Lower leg skin (tissue), 4 donors: ENCODE results near the gene CCDC120. TPM values are rescaled to one million over a fixed set of nuclear protein-coding genes. Genes with fewer than 3 reads are reported as not detected.

Source experiments
- DNase-seq, 2 donors: peaks; one replicate each; pipeline ENCODE4 v3.0.0-alpha.2; 2019; ENCODE audit warnings: low spot score in 2 of 2
- H3K4me3 ChIP-seq: fragments of 200-600 bp; sonication (generic); 2 replicates; pipeline ENCODE4 v1.5.1; 2017; ENCODE audit warnings: mild to moderate bottlenecking, low read depth; ENCODE audit not compliant: poor library complexity, severe bottlenecking
- POLR2A ChIP-seq, 2 donors: fragments of 450-650 bp; IDR thresholded peaks; one replicate each; pipeline ENCODE4 v1.6.1; 2016 to 2017; ENCODE audit warnings: antibody characterized with exemption in 2 of 2, mild to moderate bottlenecking in 1 of 2, moderate library complexity in 1 of 2
- WGBS, 2 donors: methylation state at CpG; one replicate each; pipeline ENCODE4 v1.1.5; 2018; 5-methylcytosine and 5-hydroxymethylcytosine counted together
- intact Hi-C: fragments of 100-400 bp; cut with DNase I; formaldehyde crosslinking; loops from one replicate; pipeline ENCODE4 v1.15.0; 2023; ENCODE audit warnings: low total_unique reads
- total RNA-seq, 4 donors: library from RNA; depleted of rRNA; stranded (reverse); fragments of >200 nt; gene quantifications; one replicate each; pipeline ENCODE4 v1.1.0, GENCODE V29; 2016
- TF ChIP-seq, protein P1 (sequence below), 3 donors: fragments of 450-650 bp; IDR thresholded peaks; one replicate each; pipeline ENCODE4 v1.5.1; 2016; ENCODE audit warnings: antibody characterized with exemption in 3 of 3, mild to moderate bottlenecking in 3 of 3, moderate library complexity in 2 of 3

Gene CCDC120
- total RNA-seq, 4 donors from 2014 or later = 33.7 to 51.9 (median 36.0) TPM

DNA sequence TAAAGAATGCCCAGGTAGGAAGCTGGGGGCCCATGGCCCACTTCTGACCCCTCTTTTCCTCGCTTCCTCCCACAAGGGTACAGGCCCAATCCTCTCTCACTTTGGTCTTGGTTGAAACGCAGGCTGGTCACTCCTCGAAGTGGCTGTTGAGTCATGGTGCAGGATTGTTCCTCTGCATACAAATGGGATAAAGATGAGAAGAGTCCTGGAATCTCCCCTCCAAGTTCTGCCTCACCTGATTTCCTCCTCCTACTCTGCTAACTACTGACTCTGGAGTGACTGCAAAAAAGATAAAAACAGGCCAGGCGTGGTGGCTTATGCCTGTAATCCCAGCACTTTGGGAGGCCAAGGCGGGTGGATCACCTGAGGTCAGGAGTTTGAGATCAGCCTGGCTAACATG, 19.1 kb downstream of the CCDC120 start:
- TF ChIP-seq, protein P1, sequence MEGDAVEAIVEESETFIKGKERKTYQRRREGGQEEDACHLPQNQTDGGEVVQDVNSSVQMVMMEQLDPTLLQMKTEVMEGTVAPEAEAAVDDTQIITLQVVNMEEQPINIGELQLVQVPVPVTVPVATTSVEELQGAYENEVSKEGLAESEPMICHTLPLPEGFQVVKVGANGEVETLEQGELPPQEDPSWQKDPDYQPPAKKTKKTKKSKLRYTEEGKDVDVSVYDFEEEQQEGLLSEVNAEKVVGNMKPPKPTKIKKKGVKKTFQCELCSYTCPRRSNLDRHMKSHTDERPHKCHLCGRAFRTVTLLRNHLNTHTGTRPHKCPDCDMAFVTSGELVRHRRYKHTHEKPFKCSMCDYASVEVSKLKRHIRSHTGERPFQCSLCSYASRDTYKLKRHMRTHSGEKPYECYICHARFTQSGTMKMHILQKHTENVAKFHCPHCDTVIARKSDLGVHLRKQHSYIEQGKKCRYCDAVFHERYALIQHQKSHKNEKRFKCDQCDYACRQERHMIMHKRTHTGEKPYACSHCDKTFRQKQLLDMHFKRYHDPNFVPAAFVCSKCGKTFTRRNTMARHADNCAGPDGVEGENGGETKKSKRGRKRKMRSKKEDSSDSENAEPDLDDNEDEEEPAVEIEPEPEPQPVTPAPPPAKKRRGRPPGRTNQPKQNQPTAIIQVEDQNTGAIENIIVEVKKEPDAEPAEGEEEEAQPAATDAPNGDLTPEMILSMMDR (IDR thresholded peaks at IDR 0.05) = no peak
- TF ChIP-seq POLR2A (IDR thresholded peaks at IDR 0.05) = no peak
- intact Hi-C loops = no loop called here
- H3K4me3 ChIP-seq = no peak overlapping the region
- WGBS, 2 donors = 79 to 80% methylated on average over 5 of the region's 5 CpGs
- no peak for DNase-seq

DNA sequence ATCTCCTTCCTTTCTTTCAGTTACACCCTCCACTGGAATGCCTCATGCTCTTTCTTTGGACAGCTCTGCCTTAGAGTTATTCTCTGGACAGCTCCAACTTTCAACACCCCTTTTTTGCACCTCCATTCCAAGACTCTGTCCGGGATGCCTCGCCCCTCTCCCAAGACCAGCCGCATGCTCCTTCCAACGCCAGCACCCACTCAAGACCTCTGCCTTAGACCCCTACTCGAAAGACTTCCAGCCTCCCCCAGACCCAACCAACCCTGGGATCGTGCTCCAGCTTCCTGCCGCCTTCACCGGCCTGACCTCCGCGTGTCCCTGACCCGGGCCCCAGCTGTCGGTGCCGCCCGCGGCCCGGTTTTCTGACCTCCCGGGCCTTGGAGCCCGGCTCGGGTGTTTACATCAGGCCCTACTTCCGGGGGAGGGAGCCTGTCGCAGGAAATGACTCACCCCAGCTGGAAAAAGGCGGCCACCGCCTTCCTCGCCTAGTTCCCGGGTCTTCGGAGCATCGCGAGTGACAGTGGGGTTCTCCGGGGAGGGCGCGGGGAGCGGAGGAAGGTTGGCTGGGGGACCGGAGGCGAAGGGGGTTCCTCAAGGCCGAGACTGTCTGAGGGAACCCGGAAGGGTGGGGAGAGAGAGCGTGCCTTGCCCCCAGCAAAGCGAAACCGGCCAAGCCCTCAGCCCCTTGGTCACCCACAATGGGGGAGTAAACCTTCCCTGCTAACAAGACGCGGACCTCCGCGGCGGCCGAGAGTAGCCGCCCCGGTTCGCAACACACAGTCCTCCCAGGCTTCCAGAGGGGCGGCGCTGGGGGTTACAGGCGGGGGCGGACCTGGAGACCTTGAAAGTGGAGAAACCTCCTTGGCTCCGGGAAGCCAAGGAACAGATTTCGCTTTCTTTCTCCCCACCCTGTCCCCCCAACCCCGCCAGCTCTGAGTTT, 21.0 kb downstream of the CCDC120 start, which contains the start of gene WDR45:
WDR45 (minus strand) TSS at position 399 of the 940 bp plus-strand sequence. CDS start 1,792 bp downstream, outside the sequence.
- intact Hi-C loops = no loop called here
- WGBS, 2 donors = 0 to 41% methylated on average over 9 to 52 of the region's 55 CpGs
- peak within 1 kb of the TSS; percentile 47 for H3K4me3 ChIP-seq
- TF ChIP-seq, protein P1 (IDR thresholded peaks at IDR 0.05) = no peak
- TF ChIP-seq POLR2A (IDR thresholded peaks at IDR 0.05) = peak in 1 of 2 donors; percentile 47
- DNase-seq = peak; percentile 65 to 94

DNA sequence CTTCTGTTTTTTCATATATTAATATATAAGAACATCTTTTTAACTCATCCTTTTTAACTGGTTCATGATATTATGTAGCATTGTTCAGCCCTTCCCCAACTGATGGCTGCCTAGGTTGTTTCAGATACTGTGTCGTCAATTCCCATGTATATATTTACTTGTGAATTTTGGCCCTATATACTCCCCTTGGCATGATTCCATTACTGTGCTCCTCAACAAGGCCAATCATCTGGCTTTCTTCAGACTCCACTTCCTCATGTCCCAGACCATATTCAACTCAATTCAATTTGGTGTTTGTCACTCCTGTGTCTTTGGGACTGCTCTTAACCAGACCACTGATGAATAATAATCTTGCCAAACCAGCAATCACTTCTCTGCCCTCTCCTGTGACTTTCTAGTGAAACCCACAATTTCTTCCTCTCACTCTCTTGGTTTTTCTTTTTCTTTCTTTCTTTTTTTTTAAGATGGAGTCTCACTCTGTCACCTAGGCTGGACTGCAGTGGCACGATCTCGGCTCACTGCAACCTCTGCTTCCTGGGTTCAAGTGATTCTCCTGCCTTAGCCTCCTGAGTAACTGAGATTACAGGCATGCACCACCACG, 23.6 kb downstream of the CCDC120 start:
- 73 to 90% methylated on average over 4 of the region's 4 CpGs for WGBS, 2 donors
- DNase-seq = no peak
- H3K4me3 ChIP-seq = no peak overlapping the region
- intact Hi-C loops = no loop called here
- TF ChIP-seq, protein P1 (IDR thresholded peaks at IDR 0.05) = no peak
- TF ChIP-seq POLR2A (IDR thresholded peaks at IDR 0.05) = no peak

DNA sequence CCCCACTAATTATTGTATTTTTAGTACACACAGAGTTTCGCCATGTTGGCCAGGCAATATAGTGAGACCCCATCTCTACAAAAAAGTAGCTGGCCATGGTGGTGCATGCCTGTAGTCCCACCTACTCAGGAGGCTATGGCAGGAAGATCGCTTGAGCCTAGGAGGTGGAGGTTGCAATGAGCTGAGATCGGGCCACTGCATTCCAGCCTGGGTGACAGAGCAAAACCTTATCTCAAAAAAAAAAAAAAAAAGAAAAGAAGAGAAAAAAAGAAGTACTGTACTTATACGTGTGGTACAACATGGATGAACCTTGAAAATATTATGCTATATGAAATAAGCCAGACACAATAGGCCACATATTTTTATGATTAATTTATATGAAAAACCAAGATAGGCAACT, 30.8 kb downstream of the CCDC120 start:
- 89 to 91% methylated on average over 4 of the region's 4 CpGs for WGBS, 2 donors
- TF ChIP-seq, protein P1 (IDR thresholded peaks at IDR 0.05) = no peak
- no peak for TF ChIP-seq POLR2A (IDR thresholded peaks at IDR 0.05)
- intact Hi-C loops = no loop called here
- no peak for DNase-seq
- H3K4me3 ChIP-seq = no peak overlapping the region

DNA sequence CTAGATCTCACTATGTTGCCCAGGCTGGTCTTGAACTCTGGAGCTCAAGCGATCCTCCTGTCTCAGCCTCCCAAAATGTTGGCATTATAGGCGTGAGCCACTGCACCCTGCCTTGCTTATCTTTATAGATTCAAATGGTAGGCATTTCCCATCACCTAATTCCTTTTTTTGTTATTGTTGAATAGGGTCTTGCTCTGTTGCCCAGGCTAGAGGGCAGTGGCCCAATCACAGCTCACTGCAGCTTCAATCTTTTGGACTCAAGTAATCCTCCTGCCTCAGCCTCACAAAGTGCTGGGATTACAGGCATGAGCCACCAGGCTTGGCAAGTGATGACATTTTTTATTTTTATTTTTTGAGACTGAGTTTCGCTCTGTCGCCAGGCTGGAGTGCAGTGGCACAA, 37.6 kb downstream of the CCDC120 start:
- WGBS, 2 donors = 93 to 99% methylated on average over 2 to 4 of the region's 4 CpGs
- no peak for DNase-seq
- TF ChIP-seq POLR2A (IDR thresholded peaks at IDR 0.05) = no peak
- TF ChIP-seq, protein P1 (IDR thresholded peaks at IDR 0.05) = no peak
- H3K4me3 ChIP-seq = no peak overlapping the region
- intact Hi-C loops = no loop called here
